GM12891 (cell line): ENCODE data around the gene TBR1.

Source experiments
- POLR2A ChIP-seq: IDR thresholded peaks from 2 replicates; pipeline ENCODE4 v1.6.1; 2011; ENCODE audit warnings: low read depth, low read length, control low read depth
- POLR2AphosphoS5 ChIP-seq: IDR thresholded peaks from 2 replicates; pipeline ENCODE4 v1.6.1; 2011; ENCODE audit warnings: low read depth, low read length, control low read depth
- POU2F2 ChIP-seq: IDR thresholded peaks from 2 replicates; pipeline ENCODE4 v1.6.1; 2011; ENCODE audit warnings: low read depth, mild to moderate bottlenecking, control low read depth, low read length, moderate library complexity

DNA sequence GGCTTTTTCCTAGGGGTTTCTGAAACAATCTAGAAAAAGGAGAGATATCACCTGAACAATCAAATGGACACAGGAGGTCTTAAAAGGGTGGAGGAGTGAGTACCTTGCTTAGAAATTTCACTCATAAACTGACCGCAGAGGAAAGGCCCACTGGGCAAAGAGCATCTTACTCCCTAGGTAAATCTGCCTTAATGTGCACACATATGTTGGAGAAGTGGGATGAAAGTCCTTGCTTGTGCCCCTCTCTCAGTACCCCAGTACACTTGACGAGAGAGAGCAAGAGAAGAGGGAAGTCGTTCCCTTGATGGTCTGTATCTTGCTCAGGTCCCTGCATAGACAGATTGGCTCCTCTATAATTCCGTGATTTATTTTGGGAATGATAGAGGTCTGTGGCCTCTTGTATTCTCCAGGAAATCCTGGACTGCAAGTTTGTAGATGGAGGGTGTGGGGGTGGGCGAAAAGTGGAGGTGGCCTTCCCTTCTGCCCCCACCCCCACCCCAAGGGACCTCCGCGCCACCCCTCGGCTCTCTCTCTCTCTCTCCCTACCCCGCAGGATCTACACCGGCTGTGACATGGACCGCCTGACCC is 6.8 kb downstream of the TBR1 start:
- TF ChIP-seq POLR2AphosphoS5 (no peak), POLR2A (no peak), POU2F2 (no peak)
